Liver (tissue), 3 donors: ENCODE measurements around the gene FGD5.

ENCODE experiments used
- ATF3 ChIP-seq: IDR thresholded peaks from 2 replicates; pipeline ENCODE4 v1.6.1; 2016; ENCODE audit warnings: antibody characterized with exemption
- CTCF ChIP-seq: fragments of 150-350 bp; IDR thresholded peaks from 2 replicates; pipeline ENCODE4 v1.5.1; 2017; ENCODE audit warnings: improper control_type of control experiment, low read depth, low read length; ENCODE audit not compliant: missing input control
- EGR1 ChIP-seq, 2 donors: IDR thresholded peaks; 2 replicates each; pipeline ENCODE4 v1.6.1; 2016 to 2018; ENCODE audit warnings: antibody characterized with exemption in 2 of 2, low read depth in 2 of 2
- FOXA1 ChIP-seq: IDR thresholded peaks from 2 replicates; pipeline ENCODE4 v1.6.1; 2016; ENCODE audit warnings: antibody characterized with exemption
- GABPA ChIP-seq, 2 donors: IDR thresholded peaks in 1 of 2; conservative IDR thresholded peaks in 1 of 2; 2 replicates each; pipeline ENCODE4 v1.6.1; 2016; ENCODE audit warnings: antibody characterized with exemption in 2 of 2, mild to moderate bottlenecking in 1 of 2, moderate library complexity in 1 of 2
- HNF4A ChIP-seq, 2 donors: conservative IDR thresholded peaks; 2 replicates each; pipeline ENCODE4 v1.6.1; 2016; ENCODE audit warnings: antibody characterized with exemption in 2 of 2, mild to moderate bottlenecking in 2 of 2
- JUND ChIP-seq, 2 donors: IDR thresholded peaks; 2 replicates each; pipeline ENCODE4 v1.6.1; 2016; ENCODE audit warnings: antibody characterized with exemption in 2 of 2
- RAD21 ChIP-seq, 2 donors: IDR thresholded peaks; 2 replicates each; pipeline ENCODE4 v1.6.1; 2016; ENCODE audit warnings: antibody characterized with exemption in 2 of 2, mild to moderate bottlenecking in 2 of 2
- REST ChIP-seq: IDR thresholded peaks from 2 replicates; pipeline ENCODE4 v1.6.1; 2016; ENCODE audit warnings: antibody characterized with exemption, mild to moderate bottlenecking
- RXRA ChIP-seq, 2 donors: IDR thresholded peaks; 2 replicates each; pipeline ENCODE4 v1.6.1; 2017 to 2018; ENCODE audit warnings: antibody characterized with exemption in 2 of 2, mild to moderate bottlenecking in 1 of 2
- SP1 ChIP-seq: IDR thresholded peaks from 2 replicates; pipeline ENCODE4 v1.6.1; 2018; ENCODE audit warnings: antibody characterized with exemption, mild to moderate bottlenecking
- donor health status: healthy.
- donor health status: healthy.

GRCh38 chr3:14803101-14803980 lies 15.4 kb upstream of the FGD5 start:
- no peak for TF ChIP-seq GABPA (IDR thresholded peaks at IDR 0.05 in 1 of 2, conservative IDR thresholded peaks at IDR 0.05 in 1 of 2)
- TF ChIP-seq ATF3 = no peak
- TF ChIP-seq CTCF = no peak
- no peak for TF ChIP-seq FOXA1
- peak in 1 of 2 donors; percentile 20 for TF ChIP-seq RAD21 (IDR thresholded peaks at IDR 0.05)
- peak; percentile 57 to 67 for TF ChIP-seq JUND (IDR thresholded peaks at IDR 0.05)
- TF ChIP-seq REST = peak; percentile 64
- TF ChIP-seq EGR1 (IDR thresholded peaks at IDR 0.05; ENCODE audit: low read depth in 2 of 2) = no peak
- TF ChIP-seq SP1 = peak; percentile 77
- peak; percentile 72 to 76 for TF ChIP-seq HNF4A (conservative IDR thresholded peaks at IDR 0.05)
- TF ChIP-seq RXRA (IDR thresholded peaks at IDR 0.05) = peak in 1 of 2 donors; percentile 63
